ENCODE results near the gene THADA. TPM values are rescaled to one million over a fixed set of nuclear protein-coding genes. Genes with fewer than 3 reads are reported as not detected.

The THADA gene
- total RNA-seq, 1 donor from 2014 or later, result 28.3 TPM

GRCh38 chr2:43319541-43319940, 276.3 kb downstream of the THADA start:
- peaks cover 13% of the 10 kb centered on the region for H3K36me3 Mint-ChIP-seq (ENCODE audit: unreplicated experiment)
- H3K27ac Mint-ChIP-seq (ENCODE audit: unreplicated experiment), result peak overlapping the region; percentile 9
- no peak overlapping the region for H3K4me3 Mint-ChIP-seq (ENCODE audit: unreplicated experiment)

DNA sequence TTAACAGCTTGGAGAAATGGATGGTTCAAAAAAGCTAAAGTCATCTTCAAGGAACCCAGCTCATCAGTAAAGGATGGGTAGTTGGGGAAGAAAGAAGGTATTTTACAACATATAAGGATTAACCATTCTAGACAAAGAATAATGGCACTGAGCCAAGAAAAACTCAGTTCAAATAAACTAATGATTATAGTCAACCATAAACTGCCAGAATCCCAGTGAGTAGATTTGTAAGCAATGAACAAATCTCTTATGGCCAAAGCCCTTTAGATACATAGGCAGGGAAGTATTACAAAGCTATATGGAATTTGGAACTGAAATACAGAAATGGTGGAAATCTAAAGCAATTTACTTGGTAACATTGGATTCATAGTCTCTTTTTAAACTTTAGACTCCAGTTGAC, 277.0 kb downstream of the THADA start:
- Mint-ChIP-seq H3K4me3 (ENCODE audit: unreplicated experiment) (no peak overlapping the region), H3K27ac (ENCODE audit: unreplicated experiment) (no peak overlapping the region), H3K27me3 (ENCODE audit: unreplicated experiment) (no peaks in the 10 kb centered on the region), H3K4me1 (ENCODE audit: unreplicated experiment) (peaks cover 24% of the 10 kb centered on the region), H3K9me3 (ENCODE audit: unreplicated experiment) (peaks cover 3% of the 10 kb centered on the region), H3K36me3 (ENCODE audit: unreplicated experiment) (peaks cover 13% of the 10 kb centered on the region)
- DNase-seq (ENCODE audit: extremely low spot score, unreplicated experiment), result no peak
- TF ChIP-seq CTCF (IDR thresholded peaks at IDR 0.05), result no peak

More at GRCh38 chr2:43319541-43319940, 276.3 kb downstream of the THADA start:
- Mint-ChIP-seq H3K27me3 (ENCODE audit: unreplicated experiment) (no peaks in the 10 kb centered on the region), H3K9me3 (ENCODE audit: unreplicated experiment) (peaks cover 4% of the 10 kb centered on the region), H3K4me1 (ENCODE audit: unreplicated experiment) (peaks cover 29% of the 10 kb centered on the region)
- DNase-seq (ENCODE audit: extremely low spot score, unreplicated experiment), result no peak
- TF ChIP-seq CTCF (IDR thresholded peaks at IDR 0.05), result no peak

GRCh38 chr2:43317680-43318079, 278.2 kb downstream of the THADA start:
- no peak for DNase-seq (ENCODE audit: extremely low spot score, unreplicated experiment)
- peaks cover 29% of the 10 kb centered on the region for H3K4me1 Mint-ChIP-seq (ENCODE audit: unreplicated experiment)
- TF ChIP-seq CTCF (IDR thresholded peaks at IDR 0.05), result no peak
- H3K36me3 Mint-ChIP-seq (ENCODE audit: unreplicated experiment), result peaks cover 13% of the 10 kb centered on the region
- H3K4me3 Mint-ChIP-seq (ENCODE audit: unreplicated experiment), result no peak overlapping the region
- H3K27me3 Mint-ChIP-seq (ENCODE audit: unreplicated experiment), result no peaks in the 10 kb centered on the region
- no peaks in the 10 kb centered on the region for H3K9me3 Mint-ChIP-seq (ENCODE audit: unreplicated experiment)
- H3K27ac Mint-ChIP-seq (ENCODE audit: unreplicated experiment), result no peak overlapping the region

DNA sequence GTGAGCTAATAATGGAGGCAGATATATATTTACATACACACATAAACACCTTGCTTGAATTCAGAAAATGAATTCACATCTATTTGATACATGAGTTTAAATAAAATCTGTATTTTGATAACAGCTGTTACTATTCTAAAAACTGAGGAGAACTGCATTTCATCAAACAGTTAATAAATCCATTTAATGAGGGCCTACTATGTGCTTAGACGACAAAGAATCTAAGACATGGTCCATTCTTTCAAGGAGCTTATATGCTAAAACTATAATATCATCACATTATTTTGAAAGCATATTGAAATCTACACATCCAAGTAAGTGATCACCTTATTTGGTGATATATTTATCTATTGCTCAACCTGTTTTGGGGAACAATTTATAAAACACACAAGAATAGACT, 278.6 kb downstream of the THADA start:
- Mint-ChIP-seq H3K4me3 (ENCODE audit: unreplicated experiment) (no peak overlapping the region), H3K27me3 (ENCODE audit: unreplicated experiment) (no peaks in the 10 kb centered on the region), H3K27ac (ENCODE audit: unreplicated experiment) (no peak overlapping the region), H3K4me1 (ENCODE audit: unreplicated experiment) (peaks cover 34% of the 10 kb centered on the region), H3K36me3 (ENCODE audit: unreplicated experiment) (peaks cover 13% of the 10 kb centered on the region), H3K9me3 (ENCODE audit: unreplicated experiment) (no peaks in the 10 kb centered on the region)
- DNase-seq (ENCODE audit: extremely low spot score, unreplicated experiment), result no peak
- no peak for TF ChIP-seq CTCF (IDR thresholded peaks at IDR 0.05)

- no peak overlapping the region for H3K27ac Mint-ChIP-seq (ENCODE audit: unreplicated experiment)
- H3K4me1 Mint-ChIP-seq (ENCODE audit: unreplicated experiment), result peaks cover 51% of the 10 kb centered on the region
- no peak for DNase-seq (ENCODE audit: extremely low spot score, unreplicated experiment)
- no peaks in the 10 kb centered on the region for H3K9me3 Mint-ChIP-seq (ENCODE audit: unreplicated experiment)
- TF ChIP-seq CTCF (IDR thresholded peaks at IDR 0.05), result no peak
- no peaks in the 10 kb centered on the region for H3K27me3 Mint-ChIP-seq (ENCODE audit: unreplicated experiment)
- H3K4me3 Mint-ChIP-seq (ENCODE audit: unreplicated experiment), result no peak overlapping the region
- peaks cover 8% of the 10 kb centered on the region for H3K36me3 Mint-ChIP-seq (ENCODE audit: unreplicated experiment)
These were observed 280.4 kb downstream of the THADA start for GRCh38 chr2:43315482-43315881.

Data from osteocyte (in vitro differentiated cells).